OCI-LY3 (cell line): ENCODE results near the gene SLC25A25.

Experiments used
- H2AFZ ChIP-seq: fragments of 200-600, 300-600 bp; shearing (Covaris generic); 2 replicates; pipeline ENCODE4 v1.6.0; 2014; ENCODE audit warnings: antibody characterized with exemption, low read depth, low read length
- H3K27ac ChIP-seq: fragments of 200-600, 300-600 bp; sonication (generic); 2 replicates; pipeline ENCODE4 v1.5.1; 2014; ENCODE audit warnings: mild to moderate bottlenecking, low read length, moderate library complexity, mixed read lengths
- H3K27me3 ChIP-seq: fragments of 200-600, 300-600 bp; sonication (generic); 2 replicates; pipeline ENCODE4 v1.6.1; 2014; ENCODE audit warnings: low read depth, low read length, mixed read lengths
- H3K36me3 ChIP-seq: fragments of 200-600, 300-600 bp; sonication (generic); replicated peaks from 2 replicates; pipeline ENCODE3; 2014; ENCODE audit warnings: low read depth, low read length, mixed read lengths
- H3K4me1 ChIP-seq: fragments of 300-600, 200-600 bp; sonication (generic); 2 replicates; pipeline ENCODE4 v1.6.1; 2014; ENCODE audit warnings: low read length, mixed read lengths
- H3K4me2 ChIP-seq: fragments of 200-600, 300-600 bp; sonication (generic); 2 replicates; pipeline ENCODE4 v1.6.1; 2014; ENCODE audit warnings: low read length, mixed read lengths
- H3K4me3 ChIP-seq: fragments of 300-600, 200-600 bp; sonication (generic); 2 replicates; pipeline ENCODE4 v1.5.1; 2014; ENCODE audit warnings: antibody characterized with exemption, mild to moderate bottlenecking, low read length, moderate library complexity
- H3K79me2 ChIP-seq: fragments of 300-600, 200-600 bp; shearing (Covaris generic); 2 replicates; pipeline ENCODE4 v1.6.1; 2014; ENCODE audit warnings: mild to moderate bottlenecking, low read length, mixed read lengths
- H3K9ac ChIP-seq: fragments of 300-600, 200-600 bp; shearing (Covaris generic); 2 replicates; pipeline ENCODE4 v1.6.0; 2014; ENCODE audit warnings: mild to moderate bottlenecking, low read length, moderate library complexity
- H3K9me3 ChIP-seq: fragments of 200-600, 300-600 bp; shearing (Covaris generic); 2 replicates; pipeline ENCODE4 v1.6.1; 2014; ENCODE audit warnings: low read length, mixed read lengths; ENCODE audit not compliant: insufficient read depth
- H4K20me1 ChIP-seq: fragments of 200-600, 300-600 bp; sonication (generic); 2 replicates; pipeline ENCODE4 v1.6.1; 2016; ENCODE audit warnings: low read length, mixed read lengths; ENCODE audit not compliant: insufficient read depth
- EZH2phosphoT487 ChIP-seq: fragments of 200-600 bp; shearing (Covaris generic); IDR thresholded peaks from 2 replicates; pipeline ENCODE4 v1.6.1; 2018; ENCODE audit warnings: antibody characterized with exemption, mixed run types, low read depth
- TF ChIP-seq, protein P1 (sequence below): fragments of 200-600, 300-600 bp; sonication (generic); IDR thresholded peaks from 2 replicates; pipeline ENCODE4 v1.5.1; 2014; ENCODE audit warnings: antibody characterized with exemption, low read length, low read depth

Gene SLC25A25

DNA sequence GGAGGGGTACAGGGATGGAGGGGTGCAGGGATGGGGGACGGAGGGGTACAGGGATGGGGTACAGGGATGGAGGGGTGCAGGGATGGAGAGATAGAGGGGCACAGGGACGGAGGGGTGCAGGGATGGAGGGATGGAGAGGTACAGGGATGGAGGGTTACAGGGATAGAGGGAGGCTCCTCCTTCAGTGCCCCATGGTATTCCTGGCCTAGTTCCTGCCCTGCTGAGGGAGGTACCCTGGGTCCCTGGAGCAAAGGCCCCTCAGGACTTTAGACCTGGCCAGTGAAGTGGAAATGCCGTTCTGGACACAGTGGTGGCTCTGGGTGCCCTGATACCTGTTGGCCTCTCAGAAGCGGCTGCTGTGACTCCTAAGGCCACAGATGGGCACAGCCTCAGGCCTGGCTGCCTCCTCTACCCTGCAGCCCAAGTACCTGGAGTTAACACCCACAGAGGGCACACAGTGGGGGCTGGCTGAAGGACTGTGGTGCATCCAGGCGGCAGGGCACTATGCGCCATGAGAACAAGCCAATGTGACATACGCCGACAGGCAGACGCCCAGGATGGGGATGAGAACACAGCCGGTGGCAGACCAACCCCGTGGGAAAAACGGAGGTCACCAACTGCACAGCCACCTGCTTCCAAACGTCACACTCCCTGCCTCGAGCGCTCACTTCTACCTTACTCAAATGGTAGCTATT lies 51.1 kb downstream of the SLC25A25 start:
- Histone ChIP-seq H2AFZ (no peak overlapping the region), H3K27me3 (no peaks in the 10 kb centered on the region), H4K20me1 (no peaks in the 10 kb centered on the region), H3K4me1 (peaks cover 39% of the 10 kb centered on the region), H3K79me2 (no peaks in the 10 kb centered on the region), H3K9ac (no peak overlapping the region), H3K9me3 (no peaks in the 10 kb centered on the region), H3K36me3 (peaks cover 34% of the 10 kb centered on the region), H3K4me3 (no peak overlapping the region), H3K4me2 (no peak overlapping the region), H3K27ac (no peak overlapping the region)
- TF ChIP-seq, protein P1, sequence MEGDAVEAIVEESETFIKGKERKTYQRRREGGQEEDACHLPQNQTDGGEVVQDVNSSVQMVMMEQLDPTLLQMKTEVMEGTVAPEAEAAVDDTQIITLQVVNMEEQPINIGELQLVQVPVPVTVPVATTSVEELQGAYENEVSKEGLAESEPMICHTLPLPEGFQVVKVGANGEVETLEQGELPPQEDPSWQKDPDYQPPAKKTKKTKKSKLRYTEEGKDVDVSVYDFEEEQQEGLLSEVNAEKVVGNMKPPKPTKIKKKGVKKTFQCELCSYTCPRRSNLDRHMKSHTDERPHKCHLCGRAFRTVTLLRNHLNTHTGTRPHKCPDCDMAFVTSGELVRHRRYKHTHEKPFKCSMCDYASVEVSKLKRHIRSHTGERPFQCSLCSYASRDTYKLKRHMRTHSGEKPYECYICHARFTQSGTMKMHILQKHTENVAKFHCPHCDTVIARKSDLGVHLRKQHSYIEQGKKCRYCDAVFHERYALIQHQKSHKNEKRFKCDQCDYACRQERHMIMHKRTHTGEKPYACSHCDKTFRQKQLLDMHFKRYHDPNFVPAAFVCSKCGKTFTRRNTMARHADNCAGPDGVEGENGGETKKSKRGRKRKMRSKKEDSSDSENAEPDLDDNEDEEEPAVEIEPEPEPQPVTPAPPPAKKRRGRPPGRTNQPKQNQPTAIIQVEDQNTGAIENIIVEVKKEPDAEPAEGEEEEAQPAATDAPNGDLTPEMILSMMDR, result no peak
- no peak for TF ChIP-seq EZH2phosphoT487

DNA sequence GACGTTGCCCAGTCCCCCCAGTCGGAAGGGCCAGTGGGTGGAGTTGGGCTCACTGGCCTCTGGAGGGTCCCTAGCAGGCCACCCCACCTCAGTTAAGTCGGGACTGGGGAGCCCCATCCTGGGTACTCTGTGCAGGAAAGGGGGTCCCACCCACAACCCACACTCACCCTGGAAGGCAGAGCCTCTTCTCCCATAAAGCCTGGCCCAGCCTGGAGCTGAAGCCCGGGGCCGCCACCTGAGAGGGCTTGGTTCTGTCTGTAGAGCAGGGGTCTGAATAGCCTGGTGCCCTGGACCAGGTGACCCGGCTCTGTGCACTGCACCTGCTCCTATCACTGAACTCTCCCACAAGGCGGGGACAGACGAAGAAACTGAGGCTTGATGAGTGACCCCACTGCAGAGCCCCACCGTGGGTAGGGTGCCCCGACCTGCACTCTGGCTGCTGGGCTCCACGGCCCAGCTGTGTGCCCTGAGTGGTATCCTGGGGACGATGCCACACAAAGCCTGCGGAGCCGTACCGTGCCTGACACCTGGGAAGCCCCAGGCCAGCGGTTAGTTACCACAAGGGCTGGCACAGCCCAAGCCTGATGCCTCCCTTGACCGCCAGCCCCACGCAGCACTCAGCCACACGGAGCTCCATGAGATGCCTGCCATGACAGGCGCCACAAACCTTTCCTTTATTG lies 52.2 kb downstream of the SLC25A25 start:
- Histone ChIP-seq H3K79me2 (peaks cover 11% of the 10 kb centered on the region), H3K9me3 (no peaks in the 10 kb centered on the region), H3K4me1 (peaks cover 36% of the 10 kb centered on the region), H3K27ac (no peak overlapping the region), H4K20me1 (peaks cover 6% of the 10 kb centered on the region; the same call in 1 of the 2 replicates), H3K27me3 (no peaks in the 10 kb centered on the region), H3K36me3 (peaks cover 32% of the 10 kb centered on the region), H2AFZ (no peak overlapping the region), H3K9ac (no peak overlapping the region), H3K4me2 (no peak overlapping the region), H3K4me3 (no peak overlapping the region)
- no peak for TF ChIP-seq EZH2phosphoT487
- TF ChIP-seq, protein P1, result no peak

DNA sequence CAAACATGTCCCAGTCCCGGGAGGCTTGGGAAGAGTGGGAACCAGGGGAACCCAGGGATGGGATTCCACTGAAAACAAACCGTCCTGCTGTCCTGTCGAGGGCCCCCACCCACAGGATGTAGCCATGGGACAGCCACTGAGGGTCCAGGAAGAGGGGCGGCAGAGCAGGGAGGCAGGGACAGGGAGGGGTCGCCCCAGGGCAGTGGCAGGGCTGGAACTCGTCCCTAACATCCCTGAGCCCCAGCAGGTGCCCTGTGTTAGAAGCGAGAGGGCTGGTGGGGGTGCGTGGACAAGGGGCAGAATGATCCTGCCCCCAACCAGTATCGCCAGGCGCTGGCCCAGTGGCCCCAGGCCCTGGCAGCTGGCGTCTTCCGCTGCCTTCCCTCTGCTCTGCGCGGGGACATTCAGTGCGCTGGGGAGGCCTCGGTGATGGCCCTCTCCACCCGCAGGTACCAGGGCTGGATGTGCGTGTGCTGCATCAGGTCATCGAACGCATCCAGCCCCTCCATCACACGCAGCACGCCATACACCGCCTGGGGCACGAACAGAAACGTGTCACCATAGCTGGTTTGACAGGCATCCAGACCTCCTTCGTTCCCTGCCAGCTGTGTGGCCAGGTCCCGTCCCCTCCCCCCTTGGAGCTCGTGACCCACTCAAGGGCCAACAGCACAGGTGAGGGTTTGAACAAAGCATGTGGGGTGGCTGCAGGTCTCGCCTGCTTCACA lies 52.9 kb downstream of the SLC25A25 start:
- TF ChIP-seq EZH2phosphoT487, result no peak
- TF ChIP-seq, protein P1, result no peak
- Histone ChIP-seq H3K9ac (no peak overlapping the region), H3K36me3 (peaks cover 30% of the 10 kb centered on the region), H3K27ac (no peak overlapping the region), H3K4me1 (peaks cover 36% of the 10 kb centered on the region), H3K9me3 (no peaks in the 10 kb centered on the region), H3K4me2 (no peak overlapping the region), H3K79me2 (peaks cover 18% of the 10 kb centered on the region), H4K20me1 (peaks cover 6% of the 10 kb centered on the region; the same call in 1 of the 2 replicates), H3K27me3 (no peaks in the 10 kb centered on the region), H3K4me3 (no peak overlapping the region), H2AFZ (no peak overlapping the region)

DNA sequence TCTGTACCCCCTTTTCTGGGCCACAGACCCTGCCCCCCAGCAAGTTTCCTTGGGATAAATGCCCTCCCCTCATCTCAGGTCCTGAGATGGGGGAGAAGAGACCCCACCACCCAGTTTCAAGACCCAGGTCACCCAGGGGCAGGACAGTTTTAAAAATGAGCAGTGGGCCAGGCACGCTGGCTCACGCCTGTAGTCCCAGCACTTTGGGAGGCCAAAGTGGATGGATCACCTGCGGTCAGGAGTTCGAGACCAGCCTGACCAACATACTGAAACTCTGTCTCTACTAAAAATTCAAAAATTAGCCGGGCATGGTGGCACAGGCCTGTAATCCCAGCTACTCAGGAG lies 53.4 kb downstream of the SLC25A25 start:
- H3K9me3 ChIP-seq, result no peaks in the 10 kb centered on the region
- H4K20me1 ChIP-seq, result peaks cover 6% of the 10 kb centered on the region; the same call in 1 of the 2 replicates
- no peak overlapping the region for H3K9ac ChIP-seq
- H3K27me3 ChIP-seq, result no peaks in the 10 kb centered on the region
- no peak overlapping the region for H3K4me2 ChIP-seq
- no peak overlapping the region for H3K4me3 ChIP-seq
- H3K4me1 ChIP-seq, result peaks cover 34% of the 10 kb centered on the region
- H3K27ac ChIP-seq, result no peak overlapping the region
- peaks cover 23% of the 10 kb centered on the region for H3K79me2 ChIP-seq
- H2AFZ ChIP-seq, result no peak overlapping the region
- no peak for TF ChIP-seq EZH2phosphoT487
- TF ChIP-seq, protein P1, result no peak
- peaks cover 24% of the 10 kb centered on the region for H3K36me3 ChIP-seq
